ENCODE results near the gene GPR152. TPM values are rescaled to one million over a fixed set of nuclear protein-coding genes. Genes with fewer than 3 reads are reported as not detected.

Gene GPR152
- total RNA-seq, 4 donors from 2014 or later: 0.34 TPM; not detected in 3

GRCh38 chr11:67409781-67410368 lies 42.7 kb downstream of the GPR152 start:
- peaks cover 45% of the 10 kb centered on the region for H3K27me3 ChIP-seq
- DNase-seq (ENCODE audit: low spot score in 2 of 2): no peak
- TF ChIP-seq EP300 (IDR thresholded peaks at IDR 0.05) (no peak), POLR2A (IDR thresholded peaks at IDR 0.05) (no peak), POLR2AphosphoS5 (IDR thresholded peaks at IDR 0.05) (no peak), CTCF (IDR thresholded peaks at IDR 0.05) (no peak)
- H3K4me3 ChIP-seq: no peak overlapping the region
- H3K4me1 ChIP-seq: peaks cover 30% of the 10 kb centered on the region
- H3K36me3 ChIP-seq: no peaks in the 10 kb centered on the region
- 31% methylated on average over 7 of the region's 13 CpGs for WGBS
- H3K27ac ChIP-seq: no peak overlapping the region
- no peaks in the 10 kb centered on the region for H3K9me3 ChIP-seq

GRCh38 chr11:67409261-67409666 lies 43.3 kb downstream of the GPR152 start:
- peak overlapping the region; percentile 5 for H3K4me3 ChIP-seq
- H3K27ac ChIP-seq: no peak overlapping the region
- TF ChIP-seq POLR2A (IDR thresholded peaks at IDR 0.05) (no peak), CTCF (IDR thresholded peaks at IDR 0.05) (no peak), POLR2AphosphoS5 (IDR thresholded peaks at IDR 0.05) (no peak), EP300 (IDR thresholded peaks at IDR 0.05) (no peak)
- DNase-seq (ENCODE audit: low spot score in 2 of 2): no peak
- WGBS: no CpG with 5 or more reads among the region's 24 CpGs
- peaks cover 29% of the 10 kb centered on the region for H3K4me1 ChIP-seq
- peaks cover 43% of the 10 kb centered on the region for H3K27me3 ChIP-seq
- no peaks in the 10 kb centered on the region for H3K36me3 ChIP-seq
- no peaks in the 10 kb centered on the region for H3K9me3 ChIP-seq

- DNase-seq (ENCODE audit: low spot score in 2 of 2): no peak
- TF ChIP-seq EP300 (IDR thresholded peaks at IDR 0.05): no peak
- no peak for TF ChIP-seq POLR2A (IDR thresholded peaks at IDR 0.05)
- no peak for TF ChIP-seq POLR2AphosphoS5 (IDR thresholded peaks at IDR 0.05)
- TF ChIP-seq CTCF (IDR thresholded peaks at IDR 0.05): no peak
- 54% methylated on average over 4 of the region's 18 CpGs for WGBS
- no peaks in the 10 kb centered on the region for H3K36me3 ChIP-seq
- H3K27me3 ChIP-seq: peaks cover 43% of the 10 kb centered on the region
- no peaks in the 10 kb centered on the region for H3K9me3 ChIP-seq
- H3K4me3 ChIP-seq: peak overlapping the region; percentile 5
- H3K27ac ChIP-seq: no peak overlapping the region
- H3K4me1 ChIP-seq: peaks cover 29% of the 10 kb centered on the region
Measured at GRCh38 chr11:67408437-67409200, 43.9 kb downstream of the GPR152 start.

GRCh38 chr11:67407688-67408163 lies 44.8 kb downstream of the GPR152 start:
- TF ChIP-seq CTCF (IDR thresholded peaks at IDR 0.05) (no peak), EP300 (IDR thresholded peaks at IDR 0.05) (no peak), POLR2AphosphoS5 (IDR thresholded peaks at IDR 0.05) (no peak), POLR2A (IDR thresholded peaks at IDR 0.05) (no peak)
- DNase-seq (ENCODE audit: low spot score in 2 of 2): no peak
- peaks cover 42% of the 10 kb centered on the region for H3K27me3 ChIP-seq
- peaks cover 32% of the 10 kb centered on the region for H3K4me1 ChIP-seq
- WGBS: 59% methylated on average over 11 of the region's 12 CpGs
- no peaks in the 10 kb centered on the region for H3K9me3 ChIP-seq
- no peak overlapping the region for H3K27ac ChIP-seq
- H3K4me3 ChIP-seq: no peak overlapping the region
- no peaks in the 10 kb centered on the region for H3K36me3 ChIP-seq

- no peak for DNase-seq (ENCODE audit: low spot score in 2 of 2)
- Histone ChIP-seq H3K4me3 (no peak overlapping the region), H3K9me3 (no peaks in the 10 kb centered on the region), H3K27me3 (peaks cover 36% of the 10 kb centered on the region), H3K36me3 (no peaks in the 10 kb centered on the region), H3K27ac (no peak overlapping the region), H3K4me1 (peaks cover 38% of the 10 kb centered on the region)
- TF ChIP-seq POLR2AphosphoS5 (IDR thresholded peaks at IDR 0.05) (no peak), EP300 (IDR thresholded peaks at IDR 0.05) (no peak), CTCF (IDR thresholded peaks at IDR 0.05) (no peak), POLR2A (IDR thresholded peaks at IDR 0.05) (no peak)
- WGBS: 31% methylated on average over 8 of the region's 12 CpGs
Measured at GRCh38 chr11:67406969-67407687, 45.4 kb downstream of the GPR152 start.

Measured in suprapubic skin (tissue), 4 donors.